ENCODE results near the gene ENTPD2. TPM values are rescaled to one million over a fixed set of nuclear protein-coding genes. Genes with fewer than 3 reads are reported as not detected.

ENTPD2 gene
- total RNA-seq, 1 experiment from 2014 or later = 31.5 TPM

GRCh38 chr9:137022662-137023008, 31.2 kb downstream of the ENTPD2 start:
- H3K27me3 Mint-ChIP-seq (ENCODE audit: insufficient read depth, unreplicated experiment) = no peaks in the 10 kb centered on the region
- no peaks in the 10 kb centered on the region for H3K4me1 Mint-ChIP-seq (ENCODE audit: insufficient read depth, unreplicated experiment)
- no peaks in the 10 kb centered on the region for H3K9me3 Mint-ChIP-seq (ENCODE audit: unreplicated experiment)
- no peak overlapping the region for H3K27ac Mint-ChIP-seq (ENCODE audit: low read depth, unreplicated experiment)
- no peaks in the 10 kb centered on the region for H3K36me3 Mint-ChIP-seq (ENCODE audit: insufficient read depth, unreplicated experiment)
- ChIA-PET POLR2A (no interaction called here), CTCF (interaction anchor here (0.6 kb wide), 1 partner anchor 239 kb away, joined by 3 read pairs; no protein-coding TSS in a partner anchor)
- BruUV-seq (replicated peaks) = no TSS peak
- intact Hi-C loops (cut with micrococcal nuclease) = no loop called here
- DNase-seq (ENCODE audit: unreplicated experiment) = no peak
- TF ChIP-seq, protein P1, sequence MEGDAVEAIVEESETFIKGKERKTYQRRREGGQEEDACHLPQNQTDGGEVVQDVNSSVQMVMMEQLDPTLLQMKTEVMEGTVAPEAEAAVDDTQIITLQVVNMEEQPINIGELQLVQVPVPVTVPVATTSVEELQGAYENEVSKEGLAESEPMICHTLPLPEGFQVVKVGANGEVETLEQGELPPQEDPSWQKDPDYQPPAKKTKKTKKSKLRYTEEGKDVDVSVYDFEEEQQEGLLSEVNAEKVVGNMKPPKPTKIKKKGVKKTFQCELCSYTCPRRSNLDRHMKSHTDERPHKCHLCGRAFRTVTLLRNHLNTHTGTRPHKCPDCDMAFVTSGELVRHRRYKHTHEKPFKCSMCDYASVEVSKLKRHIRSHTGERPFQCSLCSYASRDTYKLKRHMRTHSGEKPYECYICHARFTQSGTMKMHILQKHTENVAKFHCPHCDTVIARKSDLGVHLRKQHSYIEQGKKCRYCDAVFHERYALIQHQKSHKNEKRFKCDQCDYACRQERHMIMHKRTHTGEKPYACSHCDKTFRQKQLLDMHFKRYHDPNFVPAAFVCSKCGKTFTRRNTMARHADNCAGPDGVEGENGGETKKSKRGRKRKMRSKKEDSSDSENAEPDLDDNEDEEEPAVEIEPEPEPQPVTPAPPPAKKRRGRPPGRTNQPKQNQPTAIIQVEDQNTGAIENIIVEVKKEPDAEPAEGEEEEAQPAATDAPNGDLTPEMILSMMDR (IDR thresholded peaks at IDR 0.05; ENCODE audit: unreplicated experiment) = no peak
- H3K4me3 Mint-ChIP-seq (ENCODE audit: unreplicated experiment) = no peak overlapping the region

DNA sequence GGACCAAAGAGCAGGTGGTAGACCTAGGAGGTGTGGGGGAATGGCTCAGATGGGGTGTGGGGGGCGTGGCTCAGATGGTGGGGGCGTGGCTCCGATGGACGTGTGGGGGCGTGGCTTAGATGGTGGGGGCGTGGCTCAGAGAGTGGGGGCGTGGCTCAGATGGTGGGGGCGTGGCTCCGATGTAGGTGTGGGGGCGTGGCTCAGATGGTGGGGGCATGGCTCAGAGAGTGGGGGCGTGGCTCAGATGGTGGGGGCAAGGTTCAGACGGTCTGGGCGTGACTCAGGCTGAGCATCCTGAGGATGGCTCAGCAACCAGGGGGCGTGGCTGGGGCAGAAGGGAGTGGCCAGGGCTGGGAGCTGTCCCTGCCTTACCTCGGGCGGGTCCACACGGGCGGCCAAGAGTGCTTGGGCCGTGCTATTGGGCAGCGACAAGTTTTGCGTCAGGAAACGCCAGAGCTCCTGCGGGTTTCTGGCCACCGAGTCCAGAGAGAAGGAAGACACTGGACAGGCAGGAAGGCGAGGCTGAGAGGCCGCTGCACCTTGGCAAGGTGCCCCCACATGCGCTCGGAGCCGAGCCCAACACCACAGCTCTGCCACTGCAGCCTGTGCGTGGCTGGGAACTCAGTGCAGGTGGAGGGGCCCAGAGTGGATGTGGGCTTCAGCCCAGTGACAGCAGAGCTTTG, 31.7 kb downstream of the ENTPD2 start:
- H3K27ac Mint-ChIP-seq (ENCODE audit: low read depth, unreplicated experiment) = no peak overlapping the region
- no peaks in the 10 kb centered on the region for H3K4me1 Mint-ChIP-seq (ENCODE audit: insufficient read depth, unreplicated experiment)
- no peaks in the 10 kb centered on the region for H3K27me3 Mint-ChIP-seq (ENCODE audit: insufficient read depth, unreplicated experiment)
- H3K9me3 Mint-ChIP-seq (ENCODE audit: unreplicated experiment) = no peaks in the 10 kb centered on the region
- no peak overlapping the region for H3K4me3 Mint-ChIP-seq (ENCODE audit: unreplicated experiment)
- TF ChIP-seq, protein P1 (IDR thresholded peaks at IDR 0.05; ENCODE audit: unreplicated experiment) = no peak
- no TSS peak for BruUV-seq (replicated peaks)
- POLR2A ChIA-PET = no interaction called here
- peak; percentile 93 for DNase-seq (ENCODE audit: unreplicated experiment)
- peaks cover 2% of the 10 kb centered on the region for H3K36me3 Mint-ChIP-seq (ENCODE audit: insufficient read depth, unreplicated experiment)
- intact Hi-C loops (cut with micrococcal nuclease) = no loop called here
- CTCF ChIA-PET = interaction anchor here (0.6 to 1.4 kb wide), 3 partner anchors 13 to 239 kb away, joined by 3 read pairs; partner anchors contain the start of gene NPDC1

DNA sequence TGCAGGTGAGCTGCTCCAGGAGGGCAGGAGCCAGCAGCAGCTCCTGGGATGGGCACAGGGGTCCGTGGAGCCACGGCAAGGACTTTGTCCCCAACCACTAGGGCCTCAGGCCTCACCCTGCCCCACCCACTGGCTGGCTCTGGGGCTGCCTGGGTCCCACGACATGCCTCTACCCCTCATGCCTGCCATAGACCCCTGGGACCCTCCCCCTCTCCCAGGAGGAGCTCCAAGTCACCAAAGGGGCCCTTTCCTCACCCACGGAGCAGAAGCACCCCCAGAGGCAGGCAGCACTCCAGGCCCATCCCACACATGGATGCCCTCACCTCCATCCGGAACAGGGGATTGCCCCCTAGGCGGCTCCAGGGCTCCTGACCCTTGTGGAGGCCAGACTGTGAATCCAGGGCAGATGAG, 32.3 kb downstream of the ENTPD2 start:
- intact Hi-C loops (cut with micrococcal nuclease) = no loop called here
- Mint-ChIP-seq H3K4me3 (ENCODE audit: unreplicated experiment) (no peak overlapping the region), H3K36me3 (ENCODE audit: insufficient read depth, unreplicated experiment) (peaks cover 8% of the 10 kb centered on the region), H3K27me3 (ENCODE audit: insufficient read depth, unreplicated experiment) (no peaks in the 10 kb centered on the region), H3K27ac (ENCODE audit: low read depth, unreplicated experiment) (no peak overlapping the region), H3K4me1 (ENCODE audit: insufficient read depth, unreplicated experiment) (no peaks in the 10 kb centered on the region), H3K9me3 (ENCODE audit: unreplicated experiment) (no peaks in the 10 kb centered on the region)
- CTCF ChIA-PET = interaction anchor here (1.0 to 1.4 kb wide), 3 partner anchors 8 to 25 kb away, joined by 3 read pairs; partner anchors contain the start of gene NPDC1
- BruUV-seq (replicated peaks) = no TSS peak
- no peak for DNase-seq (ENCODE audit: unreplicated experiment)
- TF ChIP-seq, protein P1 (IDR thresholded peaks at IDR 0.05; ENCODE audit: unreplicated experiment) = no peak
- POLR2A ChIA-PET = no interaction called here

DNA sequence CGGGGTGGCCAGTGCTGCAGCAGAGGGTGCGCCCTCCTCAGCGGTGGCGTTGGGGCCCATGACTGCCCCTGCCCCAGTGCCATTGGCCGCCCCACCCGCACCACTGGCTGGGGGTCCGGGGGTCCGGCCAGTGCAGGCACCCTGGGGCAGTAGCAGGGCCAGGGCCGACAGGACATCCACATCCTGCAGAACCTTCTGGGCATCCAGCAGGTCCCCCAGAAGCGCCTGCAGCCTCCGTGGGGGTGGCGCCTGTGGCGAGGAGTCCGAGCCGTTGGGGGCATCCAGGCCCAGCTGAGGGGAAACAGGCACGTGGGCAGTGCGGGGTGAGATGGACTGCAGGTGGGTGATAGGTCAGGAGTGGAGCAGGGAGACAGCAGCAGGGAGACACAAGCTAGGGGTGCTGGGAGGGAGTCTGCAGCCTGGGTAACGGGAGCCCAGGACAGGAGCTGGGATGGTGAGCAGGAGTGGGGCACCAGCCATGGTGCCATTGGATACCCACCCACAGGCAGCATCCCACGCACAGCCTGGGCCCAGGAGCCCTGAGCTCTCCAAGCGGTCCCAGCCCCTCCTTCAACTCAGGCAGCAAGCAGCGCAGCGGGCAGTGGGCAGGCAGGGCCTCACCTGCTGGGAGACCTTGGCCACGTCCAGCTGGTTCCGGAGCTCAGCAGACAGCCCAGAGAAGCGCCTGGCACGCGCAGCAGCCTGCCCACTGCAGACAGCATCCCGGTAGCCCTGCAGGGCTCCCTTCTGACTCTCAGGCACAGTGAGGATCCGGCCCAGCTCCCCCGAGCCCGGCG, 32.9 kb downstream of the ENTPD2 start:
- ChIA-PET CTCF (interaction anchor here (0.6 to 1.4 kb wide), 6 partner anchors 9 to 26 kb away, joined by 3 to 4 read pairs (median 3); partner anchors contain the start of gene NPDC1), POLR2A (interaction anchor here (0.6 kb wide), 1 partner anchor 117 kb away, joined by 4 read pairs; no protein-coding TSS in a partner anchor)
- DNase-seq (ENCODE audit: unreplicated experiment) = no peak
- Mint-ChIP-seq H3K27me3 (ENCODE audit: insufficient read depth, unreplicated experiment) (no peaks in the 10 kb centered on the region), H3K4me3 (ENCODE audit: unreplicated experiment) (no peak overlapping the region), H3K27ac (ENCODE audit: low read depth, unreplicated experiment) (no peak overlapping the region), H3K36me3 (ENCODE audit: insufficient read depth, unreplicated experiment) (peaks cover 9% of the 10 kb centered on the region), H3K9me3 (ENCODE audit: unreplicated experiment) (no peaks in the 10 kb centered on the region), H3K4me1 (ENCODE audit: insufficient read depth, unreplicated experiment) (no peaks in the 10 kb centered on the region)
- intact Hi-C loops (cut with micrococcal nuclease) = no loop called here
- TF ChIP-seq, protein P1 (IDR thresholded peaks at IDR 0.05; ENCODE audit: unreplicated experiment) = no peak
- BruUV-seq (replicated peaks) = no TSS peak

All from MCF 10A (cell line).